ENCODE measurements around the gene CFAP61.

GRCh38 chr20:20219016-20219415 lies 166.7 kb downstream of the CFAP61 start:
- TF ChIP-seq ELF4 (CRISPR knock-in tag; IDR thresholded peaks at IDR 0.05; ENCODE audit: low read depth) = no peak
- TF ChIP-seq CTCF (IDR thresholded peaks at IDR 0.05) = no peak
- TF ChIP-seq RELA (CRISPR knock-in tag; IDR thresholded peaks at IDR 0.05; ENCODE audit: borderline replicate concordance) = no peak
- no peak for TF ChIP-seq STAT6 (CRISPR knock-in tag; conservative IDR thresholded peaks at IDR 0.05; ENCODE audit: low read depth)
- TF ChIP-seq JUN (CRISPR knock-in tag; IDR thresholded peaks at IDR 0.05) = no peak
- no peak for TF ChIP-seq CREM (CRISPR knock-in tag; IDR thresholded peaks at IDR 0.05)
